Skin of body (tissue), 2 donors: Measurements from ENCODE around the gene PRR22. TPM values are rescaled to one million over a fixed set of nuclear protein-coding genes. Genes with fewer than 3 reads are reported as not detected.
"Not testable (repeated sequence)": the region's sequence is repeated elsewhere in the genome, so short reads cannot be mapped to it uniquely, and the experiment has no call there.

Source experiments
- DNase-seq: peaks from one replicate; lab custom pipeline; 2025; lab: John Stamatoyannopoulos, UW
- total RNA-seq: library from RNA; depleted of rRNA; stranded (reverse); fragments of >200 nt; gene quantifications from one replicate; pipeline ENCODE4 v1.2.3, GENCODE V29; 2014

Gene PRR22
- total RNA-seq, 1 donor from 2014 or later = 0.30 TPM

- DNase-seq = no peak
Observed at GRCh38 chr19:5792224-5792623, 7.7 kb upstream of the PRR22 start.

DNA sequence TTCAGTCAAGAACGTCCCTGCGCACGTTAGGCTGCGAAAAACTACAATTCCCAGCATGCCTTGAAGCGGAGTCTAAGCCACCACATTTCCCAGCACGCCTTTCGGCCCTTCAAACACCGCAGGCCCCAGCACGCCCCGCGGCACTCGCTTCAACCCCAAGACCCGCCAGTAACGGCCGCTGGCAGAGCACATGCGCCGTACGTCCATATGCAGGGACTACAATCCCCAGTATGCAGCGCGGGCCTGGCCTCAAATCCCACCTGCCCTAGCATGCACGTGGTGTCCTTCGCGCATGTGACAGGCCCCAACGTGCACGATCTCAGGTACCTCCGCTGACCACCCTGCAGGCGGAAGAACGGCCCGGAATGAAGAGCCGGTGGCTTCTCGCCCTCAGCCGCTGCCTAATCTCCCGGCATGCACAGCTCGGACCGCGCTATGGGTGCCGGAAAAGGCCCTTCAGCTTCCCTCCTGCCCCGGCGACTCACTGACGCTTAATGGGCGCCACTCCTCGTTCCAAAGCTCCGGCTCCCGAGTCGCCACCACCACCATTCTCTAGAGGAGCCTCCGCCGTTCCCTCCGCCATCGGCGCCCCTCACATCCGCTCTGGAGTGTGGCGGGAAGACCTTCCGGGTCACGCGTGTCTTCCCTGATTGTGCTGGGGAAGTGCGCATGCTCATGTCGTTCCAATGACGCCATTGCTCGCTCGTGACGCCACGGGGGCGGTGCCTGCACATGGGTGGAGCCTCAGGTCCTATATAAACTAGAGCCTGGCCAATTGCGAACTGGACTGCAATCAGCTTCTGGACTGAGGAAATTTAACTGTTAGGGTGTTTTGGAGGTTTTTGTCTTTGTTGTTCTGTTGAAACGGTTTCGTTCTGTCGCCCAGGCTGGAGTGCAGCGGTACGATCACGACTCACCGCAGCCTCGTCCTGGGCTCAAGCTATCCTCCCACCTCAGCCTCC is 6.3 kb upstream of the PRR22 start, which contains the start of gene DUS3L:
DUS3L (minus strand) TSS at position 605 of the 962 bp plus-strand sequence; CDS start at position 583, 22 bp downstream.
- peak; percentile 97 for DNase-seq

DNA sequence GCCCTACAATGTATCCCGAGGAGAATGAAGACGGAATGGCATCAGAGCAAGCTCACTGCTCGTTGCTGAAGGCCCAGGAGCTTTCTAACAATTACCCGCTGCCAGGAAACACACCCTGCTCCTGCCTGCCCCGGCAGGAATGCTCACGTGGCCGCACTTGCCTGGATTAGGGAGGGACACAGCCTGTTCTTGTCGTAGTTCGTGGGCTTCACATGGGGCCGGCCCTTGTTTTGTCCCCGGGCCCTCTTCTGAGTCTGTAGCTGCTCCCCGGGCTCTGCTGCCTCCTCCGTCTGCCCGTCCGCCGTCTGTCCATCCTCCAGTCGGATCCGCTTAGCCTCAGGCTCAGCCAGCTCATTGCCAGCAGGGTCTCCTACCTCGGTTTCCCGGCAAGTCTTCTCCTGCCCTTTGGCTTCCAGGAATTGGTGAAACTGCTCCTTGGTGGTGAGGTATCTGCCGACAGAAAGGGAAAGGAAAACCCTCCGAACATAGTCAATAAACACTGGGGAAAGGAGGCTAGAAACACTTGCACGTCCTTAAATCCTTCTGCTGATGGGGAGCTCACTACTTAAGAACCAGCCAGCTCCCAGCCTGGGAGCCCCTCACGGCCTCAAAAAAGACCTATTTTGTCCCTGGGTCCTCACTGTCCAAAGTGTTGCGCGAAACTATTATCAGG is 5.5 kb upstream of the PRR22 start:
- no peak for DNase-seq

- DNase-seq = no peak
Observed at GRCh38 chr19:5789351-5789761, 4.8 kb upstream of the PRR22 start.

- no peak for DNase-seq
Observed at GRCh38 chr19:5788422-5788821, 3.9 kb upstream of the PRR22 start.

DNA sequence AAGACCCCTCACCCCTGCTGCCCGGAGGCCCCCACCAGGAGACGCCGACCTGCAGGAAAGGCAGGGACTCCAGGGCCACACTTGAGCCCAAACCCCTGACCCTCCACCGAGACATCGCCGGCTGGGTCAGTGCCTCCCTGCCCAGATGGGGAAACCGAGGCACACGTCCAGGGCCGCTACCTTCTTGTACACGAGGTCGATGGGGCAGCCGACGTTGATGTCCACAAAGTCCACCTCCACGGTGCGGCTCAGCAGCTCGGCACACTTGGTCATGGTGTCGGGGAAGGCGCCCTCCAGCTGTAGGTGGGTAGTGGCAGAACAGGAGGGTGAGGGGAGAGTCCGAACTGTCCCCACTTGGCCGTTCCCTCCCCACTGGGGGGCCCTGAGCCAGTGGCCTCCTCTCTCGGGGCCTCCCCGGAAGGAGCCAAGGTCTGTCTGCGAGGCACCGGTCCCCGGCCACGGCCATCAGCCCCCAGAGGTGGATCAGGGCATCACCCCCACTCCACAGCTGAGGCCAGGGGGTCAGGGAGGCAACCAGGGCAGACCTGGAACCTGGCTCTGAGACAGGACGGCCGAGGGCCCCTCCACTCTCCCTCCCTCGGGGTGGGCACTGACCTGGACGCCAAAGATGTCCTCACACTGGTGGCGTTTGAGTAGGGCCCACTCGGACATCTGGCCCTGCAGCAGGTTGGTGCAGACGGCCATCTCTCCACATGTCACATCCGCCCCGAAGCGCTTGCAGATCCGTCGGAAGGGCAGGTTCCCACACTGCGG is 3.0 kb upstream of the PRR22 start:
- no peak for DNase-seq

GRCh38 chr19:5786593-5787408 is 2.3 kb upstream of the PRR22 start:
- no peak for DNase-seq

DNA sequence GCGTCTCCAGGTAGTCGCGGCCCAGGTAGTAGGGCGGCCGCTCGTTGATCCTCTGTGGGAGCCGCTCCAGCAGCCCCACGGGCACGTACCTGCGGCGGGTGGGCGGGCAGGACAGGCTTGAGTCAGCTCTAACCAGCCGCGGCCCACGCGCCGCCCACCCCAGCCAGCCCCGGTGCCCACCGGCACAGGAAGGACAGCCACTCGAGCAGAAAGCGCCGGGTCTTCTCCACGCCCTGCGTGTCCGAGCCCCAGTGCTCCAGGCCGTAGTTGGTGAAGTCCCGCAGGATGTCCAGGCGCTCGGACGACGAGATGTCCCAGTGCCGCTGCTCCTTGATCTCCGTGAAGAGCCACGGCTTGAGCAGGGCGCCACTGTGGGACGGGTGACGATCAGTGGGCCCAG is 877 bp upstream of the PRR22 start:
- DNase-seq = no peak

DNA sequence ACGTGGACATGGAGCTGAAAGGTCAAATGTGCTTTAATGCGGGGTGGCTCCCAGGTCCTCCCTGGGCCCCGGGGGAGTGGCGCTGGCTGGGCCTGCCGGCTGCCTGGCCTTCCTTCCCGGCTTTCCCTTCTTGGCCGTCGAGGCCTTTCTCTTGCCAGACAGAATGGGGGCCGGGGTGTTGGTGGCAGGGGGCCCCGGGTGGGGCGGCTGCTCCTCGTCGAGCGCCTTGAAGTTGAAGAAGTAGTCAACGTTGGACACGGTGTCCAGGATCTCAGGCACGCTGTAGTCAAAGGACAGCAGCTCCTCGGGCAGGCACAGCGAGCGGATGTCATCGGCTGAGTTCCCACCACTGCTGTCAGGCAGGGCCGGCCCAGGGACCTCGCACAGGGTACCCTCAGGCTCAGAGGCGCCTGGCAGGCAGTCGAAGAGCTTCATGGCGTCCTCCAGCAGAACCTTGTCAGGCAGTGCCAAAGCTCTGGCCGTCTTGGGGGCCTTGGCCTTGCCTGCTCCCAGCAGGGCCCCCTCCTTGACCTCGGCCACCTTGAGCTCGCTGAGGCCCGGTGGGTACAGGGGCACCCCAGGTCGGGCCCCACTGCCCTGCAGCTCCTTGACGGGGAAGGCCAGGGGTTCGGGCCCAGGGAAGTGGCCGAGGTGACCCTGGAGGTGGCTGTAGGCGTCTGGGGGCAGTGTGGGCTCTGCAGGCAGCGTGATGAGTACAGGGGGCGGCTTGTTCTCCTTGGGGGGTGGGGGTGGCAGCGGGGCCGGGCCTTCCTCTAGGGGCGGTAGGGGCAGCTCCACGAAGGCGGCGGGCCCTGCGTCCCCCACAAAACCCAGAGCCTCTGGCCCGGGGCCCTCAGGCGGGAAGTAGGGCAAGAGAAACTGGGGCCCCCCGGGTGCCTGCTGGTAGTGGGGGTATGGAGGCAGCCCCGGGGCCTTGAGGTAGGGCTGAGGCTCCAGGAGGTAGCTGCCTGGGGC is 1.3 kb downstream of the PRR22 start:
- DNase-seq = no peak

- DNase-seq = no peak
Observed at GRCh38 chr19:5782322-5782721, 2.2 kb downstream of the PRR22 start.

DNA sequence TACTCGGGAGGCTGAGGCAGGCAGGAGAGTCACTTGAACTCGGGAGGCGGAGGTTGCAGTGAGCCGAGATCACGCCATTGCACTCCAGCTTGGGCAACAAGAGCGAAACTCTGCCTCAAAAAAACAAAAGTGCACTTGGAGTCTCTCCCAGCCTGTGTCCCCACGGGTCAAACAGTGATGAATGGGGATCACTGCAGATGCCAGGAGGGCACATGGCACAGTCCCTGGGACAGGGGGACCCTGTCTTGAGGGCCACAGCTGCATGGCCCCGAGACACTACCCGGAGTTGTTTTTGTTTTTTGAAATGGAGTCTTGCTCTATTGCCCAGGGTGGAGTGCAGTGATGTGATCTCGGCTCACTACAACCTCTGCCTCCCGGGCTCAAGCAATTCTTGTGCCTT is 3.6 kb downstream of the PRR22 start:
- not testable (repeated sequence) for DNase-seq

- peak; percentile 51 for DNase-seq
Observed at GRCh38 chr19:5778402-5778801, 6.1 kb downstream of the PRR22 start.

GRCh38 chr19:5775668-5776309 is 8.8 kb downstream of the PRR22 start:
- DNase-seq = peak; percentile 42

DNA sequence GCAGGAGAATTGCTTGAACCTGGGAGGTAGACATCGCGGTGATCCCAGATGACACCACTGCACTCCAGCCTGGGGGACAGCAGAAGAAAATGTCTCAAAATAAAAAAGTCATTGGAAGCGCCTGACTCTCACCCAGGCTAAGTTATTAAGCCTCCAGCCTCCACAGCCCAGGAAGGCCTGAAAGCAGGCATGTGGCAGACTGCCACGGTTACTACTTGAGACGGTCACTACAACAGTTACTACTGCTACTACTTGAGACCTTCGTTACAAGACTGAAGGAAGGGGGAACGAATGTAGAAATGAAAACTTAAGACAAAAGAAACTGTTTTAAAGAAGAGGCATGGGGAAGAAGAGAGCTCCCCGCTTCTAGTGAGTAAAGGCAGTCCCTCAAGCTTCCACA is 9.6 kb downstream of the PRR22 start:
- DNase-seq = no peak

DNA sequence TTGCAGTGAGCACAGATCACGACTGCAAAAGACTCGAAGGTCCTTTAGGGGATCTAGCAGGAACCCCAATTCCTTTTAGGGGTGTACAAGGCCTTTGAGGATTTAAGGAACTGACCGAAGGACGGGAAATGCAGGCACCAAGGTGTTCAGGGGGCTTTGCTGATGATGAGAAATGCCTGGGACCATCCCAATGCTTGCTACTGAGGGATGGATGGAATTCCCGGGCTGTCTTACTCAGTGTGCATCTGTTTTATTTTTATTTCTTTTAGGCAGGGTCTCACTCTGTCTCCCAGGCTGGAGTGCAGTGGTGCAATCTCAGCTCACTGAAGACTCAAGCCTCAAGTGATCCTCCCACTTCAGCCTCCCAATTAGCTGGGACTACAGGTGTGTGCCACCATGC is 11.3 kb downstream of the PRR22 start:
- DNase-seq = no peak

DNA sequence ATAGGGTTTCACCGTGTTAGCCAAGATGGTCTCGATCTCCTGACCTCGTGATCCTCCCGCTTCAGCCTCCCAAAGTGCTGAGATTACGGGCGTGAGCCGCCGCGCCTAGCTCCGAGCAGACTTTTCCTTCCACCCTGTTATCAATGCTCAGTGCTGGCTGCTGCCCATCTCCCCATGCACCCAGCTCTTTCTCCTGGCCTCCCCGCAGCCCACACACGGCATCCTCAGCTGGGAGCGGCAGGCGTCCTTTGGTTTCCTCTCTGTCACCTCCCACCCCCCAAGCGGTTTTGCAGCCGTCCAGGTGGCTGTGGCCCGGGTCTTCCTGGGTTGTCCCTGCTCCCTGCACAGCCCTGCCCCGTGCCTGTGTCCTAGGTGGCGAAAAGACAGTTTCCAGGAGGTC is 12.1 kb downstream of the PRR22 start:
- DNase-seq = no peak

- no peak for DNase-seq
Observed at GRCh38 chr19:5767949-5768348, 16.6 kb downstream of the PRR22 start.

DNA sequence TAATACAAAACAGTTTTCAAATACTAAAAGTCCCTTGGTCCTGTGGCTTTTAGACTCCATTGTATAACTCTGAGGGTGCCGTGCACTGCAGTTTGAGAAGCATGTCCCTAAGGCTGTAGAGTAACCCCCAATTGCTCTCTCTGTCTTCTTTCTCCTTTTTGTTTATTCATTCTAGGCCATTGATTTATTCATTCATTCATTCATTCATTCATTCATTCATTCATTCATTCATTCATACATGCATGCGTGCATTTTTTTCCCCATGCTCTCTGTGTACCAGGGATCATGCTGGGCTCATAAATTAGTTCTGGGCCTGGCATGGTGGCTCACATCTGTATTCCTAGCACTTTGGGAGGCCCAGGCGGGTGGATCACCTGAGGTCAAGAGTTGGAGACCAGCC is 19.3 kb downstream of the PRR22 start:
- DNase-seq = no peak

GRCh38 chr19:5762608-5763217 is 21.8 kb downstream of the PRR22 start:
- DNase-seq = no peak
